ENCODE measurements around the gene ADSS1.

DNA sequence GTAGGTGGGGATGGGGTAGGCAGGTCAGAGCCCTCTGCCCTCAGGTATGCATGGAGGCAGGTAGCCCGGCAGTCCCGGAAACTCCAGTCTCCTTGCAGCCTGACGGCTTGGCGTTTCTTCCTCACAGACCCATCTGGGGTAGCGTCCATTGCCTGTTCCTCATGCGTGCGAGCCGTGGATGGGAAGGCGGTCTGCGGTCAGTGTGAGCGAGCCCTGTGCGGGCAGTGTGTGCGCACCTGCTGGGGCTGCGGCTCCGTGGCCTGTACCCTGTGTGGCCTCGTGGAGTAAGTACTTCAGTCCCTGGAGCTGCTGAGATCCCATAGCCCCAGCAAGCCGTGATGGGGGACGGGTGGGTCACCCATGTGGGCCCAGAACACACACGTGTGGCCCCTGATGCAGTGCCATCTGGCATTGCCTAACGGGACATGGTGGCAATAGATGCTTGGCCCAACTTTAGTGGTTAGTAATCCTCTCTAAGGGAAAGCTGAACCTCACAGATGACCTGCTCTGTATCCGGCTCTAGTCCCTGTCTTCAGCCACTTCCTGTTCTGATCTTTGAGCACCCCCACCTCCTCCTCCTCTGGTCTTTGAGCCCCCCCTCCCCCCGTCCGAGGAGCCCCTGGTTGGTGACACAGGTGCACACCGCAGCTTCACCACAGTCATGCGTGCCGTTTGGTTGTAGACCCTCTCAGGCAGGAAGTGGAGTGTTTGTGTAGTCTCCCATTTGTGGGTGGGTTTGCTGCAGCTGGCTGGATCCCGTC lies 32.6 kb downstream of the ADSS1 start:
- TF ChIP-seq, protein P1, sequence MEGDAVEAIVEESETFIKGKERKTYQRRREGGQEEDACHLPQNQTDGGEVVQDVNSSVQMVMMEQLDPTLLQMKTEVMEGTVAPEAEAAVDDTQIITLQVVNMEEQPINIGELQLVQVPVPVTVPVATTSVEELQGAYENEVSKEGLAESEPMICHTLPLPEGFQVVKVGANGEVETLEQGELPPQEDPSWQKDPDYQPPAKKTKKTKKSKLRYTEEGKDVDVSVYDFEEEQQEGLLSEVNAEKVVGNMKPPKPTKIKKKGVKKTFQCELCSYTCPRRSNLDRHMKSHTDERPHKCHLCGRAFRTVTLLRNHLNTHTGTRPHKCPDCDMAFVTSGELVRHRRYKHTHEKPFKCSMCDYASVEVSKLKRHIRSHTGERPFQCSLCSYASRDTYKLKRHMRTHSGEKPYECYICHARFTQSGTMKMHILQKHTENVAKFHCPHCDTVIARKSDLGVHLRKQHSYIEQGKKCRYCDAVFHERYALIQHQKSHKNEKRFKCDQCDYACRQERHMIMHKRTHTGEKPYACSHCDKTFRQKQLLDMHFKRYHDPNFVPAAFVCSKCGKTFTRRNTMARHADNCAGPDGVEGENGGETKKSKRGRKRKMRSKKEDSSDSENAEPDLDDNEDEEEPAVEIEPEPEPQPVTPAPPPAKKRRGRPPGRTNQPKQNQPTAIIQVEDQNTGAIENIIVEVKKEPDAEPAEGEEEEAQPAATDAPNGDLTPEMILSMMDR (IDR thresholded peaks at IDR 0.05 in 8 of 11, conservative IDR thresholded peaks at IDR 0.05 in 3 of 11): no peak
- TF ChIP-seq POLR2A (IDR thresholded peaks at IDR 0.05): no peak
